Transverse colon (tissue), 4 donors: Measurements from ENCODE around the gene ASTL. TPM values are rescaled to one million over a fixed set of nuclear protein-coding genes. Genes with fewer than 3 reads are reported as not detected.

ENCODE experiments used
- DNase-seq: peaks from one replicate; pipeline ENCODE4 v3.0.0-alpha.2; 2019
- H3K27ac ChIP-seq, 4 donors: fragments of 200-600 bp; sonication (generic); 2 replicates each; pipeline ENCODE4 v1.5.1; 2016 to 2018; ENCODE audit warnings: inconsistent platforms in 4 of 4
- H3K27me3 ChIP-seq: fragments of 200-600 bp; sonication (generic); 2 replicates; pipeline ENCODE4 v1.5.1; 2017; ENCODE audit warnings: inconsistent platforms
- H3K36me3 ChIP-seq, 4 donors: fragments of 200-600 bp; sonication (generic); 2 replicates each; pipeline ENCODE4 v1.5.1; 2017 to 2019; ENCODE audit warnings: inconsistent platforms in 4 of 4
- H3K4me1 ChIP-seq, 4 donors: fragments of 200-600 bp; sonication (generic); 2 replicates each; pipeline ENCODE4 v1.5.1; 2017 to 2020; ENCODE audit warnings: inconsistent platforms in 4 of 4
- H3K4me3 ChIP-seq, 4 donors: fragments of 200-600 bp; sonication (generic); 1 replicate in 1 of 4; 2 replicates in 3 of 4; pipeline versions ENCODE4 v1.5.1 to v1.6.1; 2017 to 2019; ENCODE audit warnings: inconsistent platforms in 4 of 4
- H3K9me3 ChIP-seq, 2 donors: fragments of 200-600 bp; sonication (generic); 2 replicates each; pipeline ENCODE4 v1.5.1; 2017 to 2019; ENCODE audit warnings: inconsistent platforms in 2 of 2
- EP300 ChIP-seq: sonication (generic); formaldehyde crosslinking; IDR thresholded peaks from one replicate; pipeline ENCODE4 v1.6.1; 2017; ENCODE audit warnings: antibody characterized with exemption, low read depth
- POLR2A ChIP-seq: fragments of 450-650 bp; IDR thresholded peaks from one replicate; pipeline ENCODE4 v1.6.1; 2016; ENCODE audit warnings: antibody characterized with exemption, mild to moderate bottlenecking, moderate library complexity
- POLR2AphosphoS5 ChIP-seq, 3 donors: sonication (generic); formaldehyde crosslinking; IDR thresholded peaks; one replicate each; pipeline ENCODE4 v1.6.1; 2016; ENCODE audit warnings: antibody characterized with exemption in 3 of 3
- WGBS, 2 donors: methylation state at CpG; one replicate each; pipeline ENCODE4 v1.1.5; 2018; ENCODE audit warnings: low coverage in 1 of 2; 5-methylcytosine and 5-hydroxymethylcytosine counted together
- in situ Hi-C, 4 donors: fragments of 200-750 bp; cut with MboI; loops; one replicate each; pipeline versions ENCODE4 v1.15.0 to v1.15.1; 2017; ENCODE audit warnings: low sequenced_read_pairs in 3 of 4, low pct_ligation_motif_present in 1 of 4, low pct_unique_long_range_greater_than_20kb in 1 of 4
- intact Hi-C: fragments of 100-400 bp; cut with DNase I; formaldehyde crosslinking; loops from one replicate; pipeline ENCODE4 v1.15.1; 2023; ENCODE audit warnings: low total_unique reads
- total RNA-seq, 4 donors: library from RNA; depleted of rRNA; stranded (reverse); fragments of >200 nt; gene quantifications; one replicate each; pipeline ENCODE4 v1.1.0, GENCODE V29; 2016
- TF ChIP-seq, protein P1 (sequence below), 5 experiments: fragments of 200-600 bp in 3 of 5; fragments of 450-650 bp in 2 of 5; sonication (generic) in 3 of 5; IDR thresholded peaks; 1 replicate in 2 of 5; 2 replicates in 3 of 5; pipeline ENCODE4 v1.5.1; 2016 to 2017; ENCODE audit warnings: antibody characterized with exemption in 5 of 5, inconsistent platforms in 3 of 5, mild to moderate bottlenecking in 2 of 5, moderate library complexity in 1 of 5

The ASTL gene
- total RNA-seq, 4 donors from 2014 or later: 0.95 TPM; not detected in 3

DNA sequence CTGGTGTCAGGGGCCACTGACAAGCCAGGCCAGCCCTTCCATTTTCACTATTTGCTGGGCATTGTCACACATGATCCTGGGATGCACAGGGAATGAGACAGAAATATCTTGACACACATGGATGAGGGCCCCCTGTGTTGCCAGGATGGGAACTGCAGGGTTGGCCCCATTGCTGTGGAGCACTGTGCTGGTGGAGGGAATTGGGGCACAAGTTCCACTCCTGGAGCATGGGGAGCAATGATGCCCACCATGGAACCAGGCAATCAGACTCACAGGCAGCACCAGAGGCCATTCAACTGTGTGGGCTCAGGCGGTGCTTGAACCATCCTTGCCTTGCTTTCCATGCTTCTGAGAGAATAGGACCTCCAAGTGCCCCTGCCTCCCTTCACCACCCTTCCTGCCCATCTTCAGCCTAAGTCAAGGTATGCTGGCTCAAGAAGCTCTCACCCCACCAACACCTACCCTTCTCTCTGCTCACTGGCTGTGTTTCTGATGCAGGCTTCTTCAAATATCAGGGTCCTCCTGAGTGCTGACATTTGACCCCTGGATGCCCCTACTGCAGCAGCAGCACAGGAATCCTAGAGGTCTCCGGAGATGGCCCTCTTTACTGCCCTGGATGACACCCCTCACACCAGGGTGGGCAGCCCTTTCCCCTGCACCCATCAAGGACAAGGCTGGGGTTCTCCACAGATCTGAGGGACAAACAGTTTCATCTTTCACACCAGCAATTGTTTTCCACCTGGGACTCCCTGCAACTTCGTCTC is 33.0 kb downstream of the ASTL start:
- Histone ChIP-seq H3K9me3 (peaks cover 0 to 9% of the 10 kb centered on the region in 2 donors), H3K27ac (no peak overlapping the region), H3K36me3 (no peaks in the 10 kb centered on the region), H3K4me1 (peaks cover 0 to 9% (median 0%) of the 10 kb centered on the region in 4 donors), H3K4me3 (no peak overlapping the region), H3K27me3 (no peaks in the 10 kb centered on the region)
- DNase-seq: peak; percentile 3
- 88% methylated on average over 3 of the region's 3 CpGs; no CpG with 5 or more reads in 1 of the 2 donors for WGBS, 2 donors
- in situ Hi-C loops: loop anchor here in 3 of 4 donors (25.0 kb wide), 1 partner anchor 93 kb away; no protein-coding TSS in a partner anchor
- TF ChIP-seq POLR2AphosphoS5 (IDR thresholded peaks at IDR 0.05) (no peak), POLR2A (no peak), EP300 (no peak)
- TF ChIP-seq, protein P1, sequence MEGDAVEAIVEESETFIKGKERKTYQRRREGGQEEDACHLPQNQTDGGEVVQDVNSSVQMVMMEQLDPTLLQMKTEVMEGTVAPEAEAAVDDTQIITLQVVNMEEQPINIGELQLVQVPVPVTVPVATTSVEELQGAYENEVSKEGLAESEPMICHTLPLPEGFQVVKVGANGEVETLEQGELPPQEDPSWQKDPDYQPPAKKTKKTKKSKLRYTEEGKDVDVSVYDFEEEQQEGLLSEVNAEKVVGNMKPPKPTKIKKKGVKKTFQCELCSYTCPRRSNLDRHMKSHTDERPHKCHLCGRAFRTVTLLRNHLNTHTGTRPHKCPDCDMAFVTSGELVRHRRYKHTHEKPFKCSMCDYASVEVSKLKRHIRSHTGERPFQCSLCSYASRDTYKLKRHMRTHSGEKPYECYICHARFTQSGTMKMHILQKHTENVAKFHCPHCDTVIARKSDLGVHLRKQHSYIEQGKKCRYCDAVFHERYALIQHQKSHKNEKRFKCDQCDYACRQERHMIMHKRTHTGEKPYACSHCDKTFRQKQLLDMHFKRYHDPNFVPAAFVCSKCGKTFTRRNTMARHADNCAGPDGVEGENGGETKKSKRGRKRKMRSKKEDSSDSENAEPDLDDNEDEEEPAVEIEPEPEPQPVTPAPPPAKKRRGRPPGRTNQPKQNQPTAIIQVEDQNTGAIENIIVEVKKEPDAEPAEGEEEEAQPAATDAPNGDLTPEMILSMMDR (IDR thresholded peaks at IDR 0.05): no peak
- intact Hi-C loops: no loop called here

- Histone ChIP-seq H3K36me3 (no peaks in the 10 kb centered on the region), H3K27me3 (no peaks in the 10 kb centered on the region), H3K4me3 (no peak overlapping the region), H3K4me1 (peaks cover 0 to 9% (median 0%) of the 10 kb centered on the region in 4 donors), H3K27ac (no peak overlapping the region), H3K9me3 (peaks cover 0 to 9% of the 10 kb centered on the region in 2 donors)
- peak; percentile 2 for DNase-seq
- intact Hi-C loops: no loop called here
- in situ Hi-C loops: loop anchor here in 3 of 4 donors (25.0 kb wide), 1 partner anchor 92 kb away; no protein-coding TSS in a partner anchor
- no peak for TF ChIP-seq POLR2AphosphoS5 (IDR thresholded peaks at IDR 0.05)
- TF ChIP-seq POLR2A: no peak
- TF ChIP-seq, protein P1 (IDR thresholded peaks at IDR 0.05): no peak
- no peak for TF ChIP-seq EP300
- WGBS, 2 donors: 90% methylated on average over 6 of the region's 6 CpGs; no CpG with 5 or more reads in 1 of the 2 donors
These were observed 33.8 kb downstream of the ASTL start for GRCh38 chr2:96104487-96104861.

DNA sequence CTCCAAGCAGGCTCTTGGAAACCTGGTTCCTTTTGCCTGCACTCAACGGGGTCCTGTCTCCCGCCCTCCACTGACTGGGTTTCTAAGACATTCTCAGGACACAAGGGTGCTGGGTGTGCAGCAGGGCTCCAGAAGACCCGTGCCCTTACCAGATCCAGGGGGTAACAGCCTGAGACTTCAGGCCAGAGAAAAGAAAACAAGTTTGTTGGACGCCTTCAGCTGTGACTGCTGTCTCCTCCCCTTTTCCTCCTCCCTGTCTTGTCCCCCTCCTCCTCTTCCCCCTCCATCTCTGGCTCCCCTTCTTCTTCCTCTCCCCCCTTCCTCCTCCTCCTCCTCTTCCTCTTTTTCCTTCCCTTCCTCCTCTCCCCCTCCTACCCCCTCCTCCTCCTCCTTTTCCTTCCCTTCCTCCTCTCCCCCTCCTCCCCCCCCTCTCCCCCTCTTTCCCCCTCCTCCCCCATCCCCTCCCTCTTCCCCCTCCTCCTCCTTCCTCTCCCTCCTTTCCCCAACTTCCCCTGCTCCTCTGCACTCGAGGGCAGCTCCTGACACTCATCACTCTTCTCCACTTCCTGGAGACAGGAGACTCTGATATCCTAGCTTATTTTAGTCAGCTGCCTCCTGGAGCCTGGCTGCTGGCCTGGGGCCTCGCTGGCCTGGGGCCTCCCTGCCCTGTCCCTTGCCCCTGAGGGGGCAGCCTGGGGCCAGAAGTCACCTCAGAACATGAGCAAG is 34.4 kb downstream of the ASTL start:
- 39 to 61% methylated on average over 3 to 6 of the region's 6 CpGs for WGBS, 2 donors
- in situ Hi-C loops: loop anchor here in 3 of 4 donors (25.0 kb wide), 1 partner anchor 92 kb away; no protein-coding TSS in a partner anchor
- peak; percentile 5 for DNase-seq
- no peak for TF ChIP-seq EP300
- TF ChIP-seq POLR2A: no peak
- TF ChIP-seq, protein P1 (IDR thresholded peaks at IDR 0.05): no peak
- TF ChIP-seq POLR2AphosphoS5 (IDR thresholded peaks at IDR 0.05): no peak
- no peaks in the 10 kb centered on the region for H3K36me3 ChIP-seq
- intact Hi-C loops: no loop called here
- H3K4me3 ChIP-seq: no peak overlapping the region
- no peak overlapping the region for H3K27ac ChIP-seq
- H3K9me3 ChIP-seq: peaks cover 0 to 9% of the 10 kb centered on the region in 2 donors
- peaks cover 0 to 6% (median 0%) of the 10 kb centered on the region in 4 donors for H3K4me1 ChIP-seq
- no peaks in the 10 kb centered on the region for H3K27me3 ChIP-seq

GRCh38 chr2:96103187-96103601 is 35.1 kb downstream of the ASTL start:
- in situ Hi-C loops (loop anchor here in 3 of 4 donors (25.0 kb wide), 1 partner anchor 91 kb away; no protein-coding TSS in a partner anchor), intact Hi-C loops (no loop called here)
- no peak overlapping the region for H3K4me3 ChIP-seq
- TF ChIP-seq POLR2AphosphoS5 (IDR thresholded peaks at IDR 0.05) (no peak), POLR2A (no peak), EP300 (no peak)
- TF ChIP-seq, protein P1 (IDR thresholded peaks at IDR 0.05): no peak
- DNase-seq: peak; percentile 5
- H3K4me1 ChIP-seq: no peaks in the 10 kb centered on the region
- H3K36me3 ChIP-seq: no peaks in the 10 kb centered on the region
- H3K27ac ChIP-seq: no peak overlapping the region
- H3K27me3 ChIP-seq: no peaks in the 10 kb centered on the region
- peaks cover 0 to 9% of the 10 kb centered on the region in 2 donors for H3K9me3 ChIP-seq
- 87% methylated on average over 8 of the region's 8 CpGs; no CpG with 5 or more reads in 1 of the 2 donors for WGBS, 2 donors
